Measurements from ENCODE around the gene IRX2. TPM values are rescaled to one million over a fixed set of nuclear protein-coding genes. Genes with fewer than 3 reads are reported as not detected.

IRX2 gene
- total and polyA plus RNA-seq, 8 donors, result 7.0 to 143 (median 8.6) TPM; not detected in 1

DNA sequence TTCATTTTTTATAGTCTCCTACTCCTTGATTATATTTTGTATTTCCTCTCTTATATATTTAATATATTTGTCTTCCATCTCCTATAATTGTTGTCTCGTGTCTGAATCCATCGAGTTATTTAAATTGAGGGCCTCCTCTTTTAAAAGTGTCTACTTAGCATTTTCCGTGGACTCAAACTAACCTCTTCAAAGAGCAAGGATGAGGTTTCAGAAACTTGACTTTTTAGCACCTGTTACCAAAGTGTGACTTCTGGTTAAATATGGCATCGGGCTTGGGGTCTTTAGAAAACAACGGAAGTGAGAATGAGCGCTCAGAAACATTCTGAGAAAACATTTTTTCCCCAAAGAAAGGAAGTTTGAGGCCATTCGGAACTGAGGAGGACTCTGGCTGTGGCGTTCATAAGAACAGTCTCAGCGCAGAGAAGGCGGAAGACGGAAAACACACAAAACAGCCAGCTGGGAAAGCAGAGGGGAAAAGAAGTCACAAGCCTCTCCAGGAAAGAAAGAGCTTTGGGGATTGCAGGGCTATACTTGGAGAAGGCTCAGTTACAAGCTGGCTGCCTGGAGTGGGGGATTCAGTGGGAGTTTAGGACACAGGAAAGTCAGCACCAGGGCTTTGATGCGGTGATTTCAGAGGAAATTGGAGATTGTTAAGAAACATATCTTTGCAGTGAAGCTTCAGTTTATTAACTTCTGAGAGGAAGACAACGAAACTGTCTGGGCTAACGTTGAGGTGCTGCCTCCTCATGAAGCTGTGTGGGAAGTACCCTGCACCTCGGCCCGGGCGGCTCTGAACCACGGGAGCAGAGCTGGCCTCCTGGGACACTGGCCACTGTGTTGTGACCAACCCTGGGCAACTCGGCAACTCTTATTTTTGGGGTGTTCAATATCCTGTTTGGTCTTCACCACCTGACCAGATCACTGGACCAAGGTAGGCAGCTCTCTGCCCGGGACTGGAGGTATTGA is 25.1 kb upstream of the IRX2 start:
- Histone ChIP-seq H3K36me3 (no peaks in the 10 kb centered on the region), H3K27ac (no peak overlapping the region), H3K27me3 (peaks cover 0 to 7% (median 0%) of the 10 kb centered on the region in 3 donors), H3K4me3 (no peak overlapping the region), H3K4me1 (no peaks in the 10 kb centered on the region), H3K9me3 (no peaks in the 10 kb centered on the region)
- DNase-seq, result no peak
- WGBS, 5 donors, result 68 to 93% (median 83%) methylated on average over 20 of the region's 20 CpGs
- TF ChIP-seq, protein P1, sequence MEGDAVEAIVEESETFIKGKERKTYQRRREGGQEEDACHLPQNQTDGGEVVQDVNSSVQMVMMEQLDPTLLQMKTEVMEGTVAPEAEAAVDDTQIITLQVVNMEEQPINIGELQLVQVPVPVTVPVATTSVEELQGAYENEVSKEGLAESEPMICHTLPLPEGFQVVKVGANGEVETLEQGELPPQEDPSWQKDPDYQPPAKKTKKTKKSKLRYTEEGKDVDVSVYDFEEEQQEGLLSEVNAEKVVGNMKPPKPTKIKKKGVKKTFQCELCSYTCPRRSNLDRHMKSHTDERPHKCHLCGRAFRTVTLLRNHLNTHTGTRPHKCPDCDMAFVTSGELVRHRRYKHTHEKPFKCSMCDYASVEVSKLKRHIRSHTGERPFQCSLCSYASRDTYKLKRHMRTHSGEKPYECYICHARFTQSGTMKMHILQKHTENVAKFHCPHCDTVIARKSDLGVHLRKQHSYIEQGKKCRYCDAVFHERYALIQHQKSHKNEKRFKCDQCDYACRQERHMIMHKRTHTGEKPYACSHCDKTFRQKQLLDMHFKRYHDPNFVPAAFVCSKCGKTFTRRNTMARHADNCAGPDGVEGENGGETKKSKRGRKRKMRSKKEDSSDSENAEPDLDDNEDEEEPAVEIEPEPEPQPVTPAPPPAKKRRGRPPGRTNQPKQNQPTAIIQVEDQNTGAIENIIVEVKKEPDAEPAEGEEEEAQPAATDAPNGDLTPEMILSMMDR (IDR thresholded peaks at IDR 0.05), result no peak
- no peak for TF ChIP-seq POLR2AphosphoS5 (IDR thresholded peaks at IDR 0.05)
- TF ChIP-seq EP300 (IDR thresholded peaks at IDR 0.05), result no peak
- no peak for TF ChIP-seq POLR2A (IDR thresholded peaks at IDR 0.05)
- intact Hi-C loops (cut with DNase I; ENCODE audit: low total_unique reads), result no loop called here

DNA sequence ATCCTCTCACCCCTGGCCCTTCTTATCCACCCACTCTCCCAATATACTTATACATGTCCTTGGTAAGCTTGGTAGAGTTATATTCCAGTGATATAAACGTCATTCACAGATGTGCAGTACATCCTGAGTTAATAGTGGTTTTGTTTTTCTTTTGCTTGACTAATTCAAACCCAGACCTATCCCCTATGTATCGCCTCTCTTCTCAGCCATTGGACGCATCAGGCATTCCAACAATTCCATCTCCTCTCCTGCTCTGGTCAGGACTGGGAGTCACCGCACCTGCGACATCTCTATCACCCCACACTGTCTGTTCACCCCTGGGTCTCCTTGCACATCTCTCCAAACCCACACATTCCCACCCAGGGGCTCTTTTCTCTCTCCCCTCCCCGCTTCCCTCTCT is 21.9 kb upstream of the IRX2 start:
- 81 to 91% (median 87%) methylated on average over 6 of the region's 6 CpGs for WGBS, 5 donors
- DNase-seq, result no peak
- Histone ChIP-seq H3K36me3 (no peaks in the 10 kb centered on the region), H3K27ac (no peak overlapping the region), H3K4me3 (no peak overlapping the region), H3K27me3 (peaks cover 0 to 7% (median 0%) of the 10 kb centered on the region in 3 donors), H3K9me3 (no peaks in the 10 kb centered on the region), H3K4me1 (no peaks in the 10 kb centered on the region)
- intact Hi-C loops (cut with DNase I; ENCODE audit: low total_unique reads), result no loop called here
- TF ChIP-seq, protein P1 (IDR thresholded peaks at IDR 0.05), result no peak
- TF ChIP-seq POLR2A (IDR thresholded peaks at IDR 0.05) (no peak), POLR2AphosphoS5 (IDR thresholded peaks at IDR 0.05) (no peak), EP300 (IDR thresholded peaks at IDR 0.05) (no peak)

DNA sequence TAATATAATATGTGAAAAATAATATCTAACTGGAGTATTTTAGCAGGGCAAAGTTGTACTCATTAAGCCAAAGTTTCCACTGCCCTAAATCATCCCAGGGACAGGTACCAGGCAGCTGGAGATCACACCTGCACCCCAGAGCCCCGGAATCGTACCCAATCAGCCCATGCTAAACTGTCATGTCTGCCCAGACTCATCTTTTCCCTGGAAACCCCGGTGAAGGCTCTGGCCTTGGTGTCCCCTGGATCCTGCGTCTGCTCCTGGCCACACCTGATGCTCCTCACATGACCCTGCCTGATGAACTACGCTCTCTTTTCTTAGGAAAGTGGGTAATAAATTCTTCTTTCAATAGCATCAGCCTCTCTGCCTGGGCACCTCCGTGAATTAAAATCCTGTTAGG is 15.6 kb upstream of the IRX2 start:
- 81 to 90% (median 85%) methylated on average over 6 of the region's 6 CpGs for WGBS, 5 donors
- intact Hi-C loops (cut with DNase I; ENCODE audit: low total_unique reads), result no loop called here

DNA sequence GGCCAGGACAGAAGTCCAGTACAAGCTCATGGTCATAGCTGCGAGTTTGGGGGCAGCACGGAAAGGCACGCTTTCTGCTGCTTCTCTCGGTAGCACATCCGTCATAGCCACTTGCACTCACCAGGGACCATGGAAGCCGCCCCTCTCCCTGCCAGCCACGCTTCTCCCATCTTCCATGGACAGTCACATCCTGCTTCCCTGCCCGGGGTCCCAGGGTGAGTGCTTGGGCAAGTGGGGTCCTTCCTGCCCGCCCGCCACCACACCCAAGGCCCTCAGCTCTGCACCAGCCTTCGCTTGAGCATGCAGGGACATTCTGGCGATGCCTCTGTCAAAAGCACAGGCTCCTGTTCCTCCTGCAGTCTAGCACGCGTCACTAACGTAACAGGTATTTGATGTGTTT is 13.1 kb upstream of the IRX2 start:
- Histone ChIP-seq H3K4me1 (no peaks in the 10 kb centered on the region), H3K9me3 (no peaks in the 10 kb centered on the region), H3K36me3 (no peaks in the 10 kb centered on the region), H3K27ac (no peak overlapping the region), H3K4me3 (no peak overlapping the region), H3K27me3 (peaks cover 0 to 38% (median 4%) of the 10 kb centered on the region in 3 donors)
- TF ChIP-seq, protein P1 (IDR thresholded peaks at IDR 0.05), result no peak
- TF ChIP-seq EP300 (IDR thresholded peaks at IDR 0.05), result no peak
- no peak for TF ChIP-seq POLR2A (IDR thresholded peaks at IDR 0.05)
- no peak for TF ChIP-seq POLR2AphosphoS5 (IDR thresholded peaks at IDR 0.05)
- intact Hi-C loops (cut with DNase I; ENCODE audit: low total_unique reads), result no loop called here
- 73 to 92% (median 80%) methylated on average over 14 to 15 of the region's 15 CpGs for WGBS, 5 donors
- DNase-seq, result no peak

More for the DNA sequence above, 15.6 kb upstream of the IRX2 start:
- DNase-seq, result no peak
- no peaks in the 10 kb centered on the region for H3K9me3 ChIP-seq
- TF ChIP-seq POLR2AphosphoS5 (IDR thresholded peaks at IDR 0.05), result no peak
- no peak for TF ChIP-seq POLR2A (IDR thresholded peaks at IDR 0.05)
- TF ChIP-seq, protein P1 (IDR thresholded peaks at IDR 0.05), result no peak
- TF ChIP-seq EP300 (IDR thresholded peaks at IDR 0.05), result no peak
- H3K27me3 ChIP-seq, result peaks cover 0 to 27% (median 0%) of the 10 kb centered on the region in 3 donors
- H3K4me3 ChIP-seq, result no peak overlapping the region
- no peak overlapping the region for H3K27ac ChIP-seq
- H3K36me3 ChIP-seq, result no peaks in the 10 kb centered on the region
- no peaks in the 10 kb centered on the region for H3K4me1 ChIP-seq

All from stomach (tissue), 9 donors.